DMS153 treated with DMSO at 0.1 percent for 48 hours (cell line): ENCODE data around the gene PGM5.

Source experiments
- DNase-seq: peaks from one replicate; lab custom pipeline; 2025; ENCODE audit not compliant: unreplicated experiment; lab: John Stamatoyannopoulos, UW

PGM5 gene

DNA sequence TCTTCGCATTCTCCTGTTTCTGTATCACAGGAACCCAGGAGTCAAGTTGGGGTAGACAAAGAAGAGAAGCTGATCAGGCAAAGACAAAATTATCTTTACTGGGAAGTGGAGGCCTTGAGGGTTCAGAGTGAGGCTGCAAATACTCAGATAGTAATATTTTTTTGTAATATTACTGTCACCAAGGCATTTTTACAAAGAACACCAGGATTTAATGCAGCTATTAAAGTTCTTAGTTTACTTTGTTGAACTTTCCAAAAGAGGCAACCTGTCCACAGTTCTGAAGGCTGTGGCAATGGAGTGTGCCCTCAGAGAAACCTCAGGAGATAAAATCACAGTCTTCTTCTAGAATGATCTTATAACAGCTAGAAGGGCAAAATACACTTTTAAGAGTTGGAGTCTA lies 74.9 kb downstream of the PGM5 start:
- no peak for DNase-seq

GRCh38 chr9:68433531-68434110 lies 77.2 kb downstream of the PGM5 start:
- DNase-seq = no peak

GRCh38 chr9:68437785-68438184 lies 81.4 kb downstream of the PGM5 start:
- no peak for DNase-seq

GRCh38 chr9:68443624-68444023 lies 87.2 kb downstream of the PGM5 start:
- no peak for DNase-seq

GRCh38 chr9:68446836-68447235 lies 90.4 kb downstream of the PGM5 start:
- no peak for DNase-seq

- no peak for DNase-seq
These were observed 91.2 kb downstream of the PGM5 start for GRCh38 chr9:68447611-68448010.

GRCh38 chr9:68454579-68455334 lies 98.3 kb downstream of the PGM5 start:
- DNase-seq = no peak

- no peak for DNase-seq
These were observed 99.0 kb downstream of the PGM5 start for GRCh38 chr9:68455451-68455850.

DNA sequence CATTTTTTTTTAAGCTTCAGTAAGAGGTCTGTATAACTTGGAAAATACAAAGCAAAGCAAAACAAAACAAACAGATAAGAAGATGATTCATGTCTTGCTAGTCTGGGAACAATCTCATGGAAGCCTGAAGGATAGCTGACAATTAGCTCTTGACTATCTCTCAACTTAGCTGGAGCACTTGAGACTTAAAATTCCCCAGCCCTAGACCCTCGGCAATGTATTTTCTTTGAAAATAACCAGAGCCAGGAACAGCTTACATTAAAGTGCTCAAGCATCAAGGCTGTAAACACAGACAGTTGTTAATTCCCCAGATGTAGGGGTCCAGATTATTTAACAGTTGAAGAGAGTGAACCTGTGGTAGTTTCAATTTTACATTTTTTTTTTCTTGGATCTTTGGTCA lies 101.4 kb downstream of the PGM5 start:
- no peak for DNase-seq

GRCh38 chr9:68458918-68459317 lies 102.5 kb downstream of the PGM5 start:
- DNase-seq = no peak

DNA sequence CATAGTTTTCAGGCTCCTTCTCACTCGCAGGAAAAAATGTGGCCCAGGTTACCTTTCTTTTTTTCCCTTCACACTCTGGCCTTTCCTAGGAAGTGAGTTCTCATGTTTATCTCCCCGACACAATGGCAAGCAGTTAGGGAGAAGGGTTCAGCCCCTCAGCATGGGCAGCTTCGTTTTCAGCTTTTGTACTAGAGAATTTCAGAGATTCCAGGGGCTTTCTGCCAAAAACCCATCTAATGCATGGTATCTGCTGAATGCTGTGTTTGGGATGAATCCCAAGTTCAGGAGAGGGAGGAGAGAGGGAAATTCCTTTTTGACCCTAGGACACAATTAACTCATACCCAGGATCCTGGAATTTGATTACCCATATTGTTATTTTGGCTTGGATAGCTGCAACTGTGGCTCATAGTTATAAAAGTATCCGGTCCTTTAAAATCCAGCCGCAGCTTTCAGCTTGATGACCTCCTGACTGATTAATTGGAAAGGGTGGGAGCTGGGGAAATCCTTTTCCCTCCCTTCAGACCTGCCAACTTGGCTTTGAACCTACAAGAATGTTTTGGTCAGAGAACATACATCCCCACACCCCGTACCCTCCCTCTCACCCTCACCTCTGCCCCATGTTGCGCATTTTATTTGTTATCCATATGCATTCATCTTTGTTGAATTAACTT lies 105.8 kb downstream of the PGM5 start:
- no peak for DNase-seq

GRCh38 chr9:68470067-68470466 lies 113.7 kb downstream of the PGM5 start:
- DNase-seq = no peak

DNA sequence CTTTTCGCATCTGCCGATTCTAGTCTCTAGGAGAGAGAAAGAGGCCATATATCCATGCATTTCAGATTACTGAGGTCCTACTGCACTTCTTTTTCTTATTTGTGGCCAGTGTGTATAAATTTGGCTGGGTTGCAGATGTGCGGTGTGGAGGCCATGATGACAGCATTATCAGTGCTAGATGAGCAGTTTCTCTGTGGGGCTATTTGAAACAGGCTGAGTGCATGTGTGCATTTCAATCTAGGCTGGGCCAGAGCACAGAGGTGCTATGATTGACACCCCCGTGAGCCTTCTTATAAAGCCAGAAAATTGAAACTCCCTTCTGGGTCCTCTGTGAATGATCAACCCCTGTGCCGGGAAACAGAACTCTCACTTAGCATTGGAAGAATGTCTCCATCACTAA lies 114.2 kb downstream of the PGM5 start:
- no peak for DNase-seq

- no peak for DNase-seq
These were observed 115.7 kb downstream of the PGM5 start for GRCh38 chr9:68472119-68472518.

DNA sequence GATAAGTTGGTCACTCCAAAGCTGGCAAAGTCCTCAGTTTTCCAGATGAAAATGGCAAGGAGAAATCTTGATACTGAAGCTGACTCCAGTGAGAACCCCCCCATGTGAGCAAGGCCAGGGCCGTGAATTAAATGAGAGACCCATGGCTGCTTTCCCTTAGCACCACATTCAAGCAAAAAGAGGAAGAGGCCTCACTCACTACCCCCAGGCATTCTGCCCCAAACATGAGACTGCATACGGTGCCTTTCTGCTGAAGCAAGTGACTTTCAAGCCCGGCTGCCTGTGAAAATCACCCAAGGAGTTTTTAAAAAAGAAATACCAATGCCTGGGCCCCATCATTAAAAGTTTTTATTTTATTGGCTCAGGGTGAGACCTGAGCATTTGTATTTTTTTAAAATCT lies 117.4 kb downstream of the PGM5 start:
- DNase-seq = no peak

GRCh38 chr9:68476422-68476821 lies 120.0 kb downstream of the PGM5 start:
- DNase-seq = no peak

DNA sequence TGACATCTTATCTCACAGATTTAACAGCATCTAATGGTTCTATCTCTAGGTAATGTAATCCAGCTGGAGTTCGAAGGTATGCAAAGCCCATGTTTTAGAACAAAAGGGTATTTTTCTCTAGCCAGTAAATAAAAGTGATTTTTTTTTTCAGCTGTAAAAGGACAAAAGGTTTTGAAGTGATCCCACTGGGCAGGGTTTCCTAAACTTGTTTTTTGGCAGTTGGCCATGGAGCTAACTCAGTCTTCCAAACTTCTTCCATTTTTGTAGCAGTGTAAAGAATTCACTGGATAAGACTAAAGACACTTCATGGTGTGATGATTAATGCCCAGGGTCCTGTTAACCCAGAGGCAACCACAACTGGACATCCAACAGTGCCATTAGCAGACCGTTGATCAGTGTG lies 120.4 kb downstream of the PGM5 start:
- no peak for DNase-seq

- no peak for DNase-seq
These were observed 124.4 kb downstream of the PGM5 start for GRCh38 chr9:68480807-68481206.

- DNase-seq = no peak
These were observed 126.1 kb downstream of the PGM5 start for GRCh38 chr9:68482548-68482947.

- no peak for DNase-seq
These were observed 131.7 kb downstream of the PGM5 start for GRCh38 chr9:68488126-68488525.

DNA sequence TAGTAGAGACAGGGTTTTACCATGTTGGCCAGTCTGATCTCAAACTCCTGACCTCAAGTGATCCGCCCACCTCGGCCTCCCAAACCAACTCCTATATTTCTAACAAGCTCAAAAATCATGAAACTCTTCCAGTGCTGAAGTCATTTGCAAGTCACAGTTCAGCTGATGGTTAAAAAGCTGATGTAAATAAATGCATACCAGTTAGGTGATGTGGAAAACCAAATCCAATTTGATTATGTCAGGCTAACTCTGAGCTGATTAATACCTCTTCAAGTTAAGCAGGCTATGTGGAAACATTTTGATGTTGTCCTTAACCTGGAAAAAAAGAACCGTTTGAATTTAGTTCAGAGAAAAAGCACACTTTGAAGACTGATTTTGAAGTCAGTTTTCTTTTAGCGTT lies 133.2 kb downstream of the PGM5 start:
- DNase-seq = no peak

- no peak for DNase-seq
These were observed 136.4 kb downstream of the PGM5 start for GRCh38 chr9:68492806-68493205.
